Left forelimb (tissue), 1 donor: Measurements from ENCODE around the gene CDKN1A.

Source experiments
- DNase-seq: peaks from one replicate; pipeline ENCODE4 v3.0.0-alpha.2; 2018; ENCODE audit warnings: low spot score

The CDKN1A gene

GRCh38 chr6:36656441-36656840 lies 22.1 kb upstream of the CDKN1A start:
- DNase-seq = no peak

- no peak for DNase-seq
Observed at GRCh38 chr6:36657271-36657670, 21.2 kb upstream of the CDKN1A start.

- no peak for DNase-seq
Observed at GRCh38 chr6:36657942-36658544, 20.5 kb upstream of the CDKN1A start.

GRCh38 chr6:36659271-36659670 lies 19.2 kb upstream of the CDKN1A start:
- no peak for DNase-seq

- no peak for DNase-seq
Observed at GRCh38 chr6:36660771-36661471, 17.6 kb upstream of the CDKN1A start.

GRCh38 chr6:36662380-36662779 lies 16.1 kb upstream of the CDKN1A start:
- DNase-seq = no peak

- no peak for DNase-seq
Observed at GRCh38 chr6:36662827-36663256, 15.7 kb upstream of the CDKN1A start.

- DNase-seq = no peak
Observed at GRCh38 chr6:36663504-36664446, 14.7 kb upstream of the CDKN1A start.

- no peak for DNase-seq
Observed at GRCh38 chr6:36665180-36665579, 13.3 kb upstream of the CDKN1A start.

GRCh38 chr6:36666287-36666686 lies 12.2 kb upstream of the CDKN1A start:
- DNase-seq = no peak

- no peak for DNase-seq
Observed at GRCh38 chr6:36666826-36667591, 11.5 kb upstream of the CDKN1A start.

GRCh38 chr6:36668591-36668990 lies 9.9 kb upstream of the CDKN1A start:
- no peak for DNase-seq

- DNase-seq = no peak
Observed at GRCh38 chr6:36669002-36669401, 9.5 kb upstream of the CDKN1A start.

- DNase-seq = no peak
Observed at GRCh38 chr6:36670271-36670670, 8.2 kb upstream of the CDKN1A start.

GRCh38 chr6:36671687-36672375 lies 6.7 kb upstream of the CDKN1A start:
- no peak for DNase-seq

- DNase-seq = no peak
Observed at GRCh38 chr6:36673882-36674281, 4.6 kb upstream of the CDKN1A start.

GRCh38 chr6:36674942-36675341 lies 3.6 kb upstream of the CDKN1A start:
- no peak for DNase-seq

- no peak for DNase-seq
Observed at GRCh38 chr6:36676141-36677058, 2.1 kb upstream of the CDKN1A start.

- DNase-seq = no peak
Observed at GRCh38 chr6:36677059-36677749, 1.3 kb upstream of the CDKN1A start.
